ENCODE results near the gene FBXO36.
A peak's percentile ranks its signal among the peaks of the same experiment; 100 is the strongest.

The FBXO36 gene, protein sequence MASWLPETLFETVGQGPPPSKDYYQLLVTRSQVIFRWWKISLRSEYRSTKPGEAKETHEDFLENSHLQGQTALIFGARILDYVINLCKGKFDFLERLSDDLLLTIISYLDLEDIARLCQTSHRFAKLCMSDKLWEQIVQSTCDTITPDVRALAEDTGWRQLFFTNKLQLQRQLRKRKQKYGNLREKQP

DNA sequence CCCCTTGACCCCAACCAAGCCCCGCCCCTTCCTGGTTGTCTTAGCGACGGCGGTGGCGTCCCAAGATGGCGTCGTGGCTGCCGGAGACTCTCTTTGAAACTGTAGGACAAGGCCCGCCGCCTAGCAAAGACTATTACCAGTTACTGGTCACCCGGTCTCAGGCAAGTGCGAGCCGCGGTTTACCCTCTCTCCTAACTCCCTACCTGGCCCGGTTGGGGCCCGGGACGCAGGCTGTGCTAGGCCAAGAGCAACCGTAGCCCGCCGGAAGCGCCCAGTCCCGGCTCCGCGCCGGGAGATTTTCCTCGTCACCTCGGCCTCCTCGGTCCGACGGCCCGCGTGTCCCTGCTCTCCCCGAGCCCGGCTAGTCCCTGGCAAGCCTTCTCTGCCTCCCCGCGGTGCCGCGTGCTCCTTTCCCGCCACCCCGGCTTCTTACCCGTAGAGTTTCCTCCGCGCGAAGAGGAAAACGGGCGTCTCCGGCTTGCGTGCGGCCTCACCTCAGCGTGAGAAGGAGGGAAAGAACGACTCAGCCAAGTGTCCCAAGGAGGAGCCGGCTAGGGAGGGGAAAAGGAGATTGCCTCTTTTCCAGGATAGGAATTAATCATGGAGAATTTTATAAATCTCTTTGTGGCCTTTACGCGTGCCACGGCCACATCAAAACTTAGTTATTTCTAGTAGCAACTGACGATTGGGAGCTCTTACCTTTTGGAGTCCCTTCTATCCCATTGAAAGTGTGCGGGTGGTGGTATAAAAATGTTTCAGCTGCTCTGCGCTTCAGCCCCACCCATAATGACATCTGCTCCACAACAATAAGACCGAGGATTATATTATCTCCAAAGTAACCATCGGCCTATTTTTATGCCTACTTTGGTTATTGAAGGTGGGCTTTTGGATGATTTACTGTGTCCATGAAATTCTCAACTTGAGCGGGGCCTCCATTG lies at the start of gene FBXO36:
Gene FBXO36, plus strand, starts transcription at position 55 of the 938 bp plus-strand sequence. Its CDS starts 11 bp downstream, at position 66.
- Histone ChIP-seq H3K4me3 (ENCODE audit: low read depth, low read length) (peak within 1 kb of the TSS; percentile 92), H3K36me3 (replicated peaks) (peaks cover 6% of the 10 kb centered on the region), H3K27me3 (replicated peaks) (no peaks in the 10 kb centered on the region), H3K27ac (peak within 1 kb of the TSS; percentile 89)
- DNase-seq: peak; percentile 35
- TF ChIP-seq, protein P1, sequence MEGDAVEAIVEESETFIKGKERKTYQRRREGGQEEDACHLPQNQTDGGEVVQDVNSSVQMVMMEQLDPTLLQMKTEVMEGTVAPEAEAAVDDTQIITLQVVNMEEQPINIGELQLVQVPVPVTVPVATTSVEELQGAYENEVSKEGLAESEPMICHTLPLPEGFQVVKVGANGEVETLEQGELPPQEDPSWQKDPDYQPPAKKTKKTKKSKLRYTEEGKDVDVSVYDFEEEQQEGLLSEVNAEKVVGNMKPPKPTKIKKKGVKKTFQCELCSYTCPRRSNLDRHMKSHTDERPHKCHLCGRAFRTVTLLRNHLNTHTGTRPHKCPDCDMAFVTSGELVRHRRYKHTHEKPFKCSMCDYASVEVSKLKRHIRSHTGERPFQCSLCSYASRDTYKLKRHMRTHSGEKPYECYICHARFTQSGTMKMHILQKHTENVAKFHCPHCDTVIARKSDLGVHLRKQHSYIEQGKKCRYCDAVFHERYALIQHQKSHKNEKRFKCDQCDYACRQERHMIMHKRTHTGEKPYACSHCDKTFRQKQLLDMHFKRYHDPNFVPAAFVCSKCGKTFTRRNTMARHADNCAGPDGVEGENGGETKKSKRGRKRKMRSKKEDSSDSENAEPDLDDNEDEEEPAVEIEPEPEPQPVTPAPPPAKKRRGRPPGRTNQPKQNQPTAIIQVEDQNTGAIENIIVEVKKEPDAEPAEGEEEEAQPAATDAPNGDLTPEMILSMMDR (IDR thresholded peaks at IDR 0.05; ENCODE audit: low read depth, low read length, missing control alignments): no peak
- in situ Hi-C loops (cut with HindIII; ENCODE audit: low pct_ligation_motif_present, low sequenced_read_pairs): no loop called here

DNA sequence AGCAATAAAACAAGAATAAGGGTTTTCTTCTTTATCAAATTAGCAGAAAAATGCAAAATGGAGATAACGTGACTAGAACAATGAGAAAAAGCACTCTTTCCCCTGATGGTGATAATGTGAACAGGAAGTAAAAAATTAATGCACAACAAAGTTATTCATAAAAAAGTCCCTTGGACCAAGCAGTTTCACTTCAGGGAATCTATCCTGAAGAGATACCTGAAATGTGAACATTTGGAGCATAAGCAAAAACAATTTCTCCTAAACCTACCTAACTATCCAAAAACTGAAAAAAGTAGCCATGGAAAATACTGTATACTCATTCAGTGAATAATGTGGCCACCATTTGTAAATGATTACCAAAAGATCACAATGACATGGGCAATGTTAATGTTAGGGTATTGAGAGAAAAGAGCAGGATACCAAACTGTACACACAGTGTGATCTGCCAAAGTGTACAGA lies 49.2 kb upstream of the FBXO36 start:
- in situ Hi-C loops (cut with HindIII; ENCODE audit: low pct_ligation_motif_present, low sequenced_read_pairs): no loop called here
- no peak overlapping the region for H3K27ac ChIP-seq
- TF ChIP-seq, protein P1 (IDR thresholded peaks at IDR 0.05; ENCODE audit: low read depth, low read length, missing control alignments): no peak
- DNase-seq: no peak
- H3K36me3 ChIP-seq (replicated peaks): peaks cover 15% of the 10 kb centered on the region
- H3K27me3 ChIP-seq (replicated peaks): no peaks in the 10 kb centered on the region
- H3K4me3 ChIP-seq (ENCODE audit: low read depth, low read length): no peak overlapping the region

DNA sequence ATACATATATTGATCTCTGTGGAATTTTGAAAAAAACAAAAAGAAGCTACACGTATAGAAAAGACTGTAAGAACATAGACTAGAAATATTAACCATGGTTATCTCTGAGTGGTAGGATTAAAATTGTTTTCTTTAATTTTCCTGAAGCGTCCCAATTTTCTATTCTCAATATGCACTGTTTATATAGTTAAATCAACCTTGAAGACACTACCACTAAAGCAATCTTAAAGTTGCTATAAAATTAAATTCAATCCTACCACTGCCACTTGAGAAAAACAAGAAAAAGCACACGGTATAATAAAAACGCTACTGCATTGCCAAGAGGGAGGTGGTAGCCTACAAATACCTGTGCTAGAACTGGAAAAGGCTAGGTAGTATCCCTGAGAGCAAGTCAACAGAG lies 47.7 kb upstream of the FBXO36 start:
- in situ Hi-C loops (cut with HindIII; ENCODE audit: low pct_ligation_motif_present, low sequenced_read_pairs): no loop called here
- H3K4me3 ChIP-seq (ENCODE audit: low read depth, low read length): no peak overlapping the region

DNA sequence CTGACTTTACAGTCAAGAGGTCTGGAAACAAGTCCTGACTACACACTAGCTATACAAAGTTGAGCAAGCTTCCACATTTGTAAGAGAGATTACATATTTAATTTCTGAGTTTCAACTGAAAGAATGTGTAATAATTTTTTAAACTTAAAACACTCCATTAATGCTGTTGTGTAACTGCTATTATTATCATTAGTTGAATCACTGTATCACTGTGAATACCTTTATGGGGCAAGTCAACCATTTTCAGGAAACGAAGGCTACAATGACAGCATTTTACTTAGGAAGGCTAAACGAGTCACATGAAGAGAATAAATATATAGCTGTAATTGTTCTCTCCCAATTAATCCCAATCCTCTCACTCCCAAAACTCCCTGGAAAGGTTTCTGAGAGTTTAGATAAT lies 46.8 kb upstream of the FBXO36 start:
- in situ Hi-C loops (cut with HindIII; ENCODE audit: low pct_ligation_motif_present, low sequenced_read_pairs): no loop called here
- Histone ChIP-seq H3K36me3 (replicated peaks) (peaks cover 26% of the 10 kb centered on the region), H3K27ac (no peak overlapping the region), H3K4me3 (ENCODE audit: low read depth, low read length) (no peak overlapping the region), H3K27me3 (replicated peaks) (no peaks in the 10 kb centered on the region)
- TF ChIP-seq, protein P1 (IDR thresholded peaks at IDR 0.05; ENCODE audit: low read depth, low read length, missing control alignments): no peak
- no peak for DNase-seq

More for the DNA sequence above, 47.7 kb upstream of the FBXO36 start:
- TF ChIP-seq, protein P1 (IDR thresholded peaks at IDR 0.05; ENCODE audit: low read depth, low read length, missing control alignments): no peak
- Histone ChIP-seq H3K27ac (no peak overlapping the region), H3K27me3 (replicated peaks) (no peaks in the 10 kb centered on the region), H3K36me3 (replicated peaks) (peaks cover 25% of the 10 kb centered on the region)
- DNase-seq: no peak

DNA sequence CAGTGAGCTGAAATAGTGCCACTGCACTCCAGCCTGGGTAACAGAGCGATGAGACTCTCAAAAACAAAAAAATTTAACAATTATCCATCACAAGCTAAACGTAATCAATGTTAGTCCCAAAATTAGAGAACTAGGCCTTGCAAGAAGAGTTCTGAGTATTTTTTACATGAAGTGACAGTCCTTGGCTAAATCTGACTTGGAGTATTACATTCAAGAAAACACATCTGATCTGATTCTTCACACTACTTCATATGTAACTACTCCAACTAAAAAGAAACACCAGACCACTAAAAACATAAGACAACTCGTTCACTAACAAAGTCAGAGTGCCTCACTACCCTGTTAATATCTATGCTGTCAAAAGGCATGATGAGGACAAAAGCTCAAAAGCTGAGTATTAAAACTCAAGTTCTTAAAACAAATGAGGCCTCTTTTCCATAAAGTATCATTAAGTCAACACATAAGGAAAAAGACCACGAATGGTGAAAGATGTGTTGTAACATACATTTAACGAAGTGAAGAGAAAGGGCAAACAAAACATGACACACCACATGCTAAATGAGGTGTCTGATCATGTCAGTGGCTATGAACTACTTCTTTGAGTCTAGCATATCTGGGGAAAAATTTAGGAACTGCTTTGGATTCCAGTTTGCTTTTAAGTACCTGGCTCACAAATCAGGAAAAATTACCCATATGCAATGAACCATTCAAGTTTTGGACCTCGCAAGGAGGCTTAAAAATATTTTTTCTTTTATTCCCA lies 42.9 kb upstream of the FBXO36 start:
- H3K27ac ChIP-seq: no peak overlapping the region
- H3K27me3 ChIP-seq (replicated peaks): no peaks in the 10 kb centered on the region
- H3K36me3 ChIP-seq (replicated peaks): peaks cover 24% of the 10 kb centered on the region
- H3K4me3 ChIP-seq (ENCODE audit: low read depth, low read length): no peak overlapping the region
- in situ Hi-C loops (cut with HindIII; ENCODE audit: low pct_ligation_motif_present, low sequenced_read_pairs): no loop called here
- TF ChIP-seq, protein P1 (IDR thresholded peaks at IDR 0.05; ENCODE audit: low read depth, low read length, missing control alignments): no peak
- no peak for DNase-seq
